Activated CD4-positive, alpha-beta T cell treated with anti-CD3 and anti-CD28 coated beads, Interleukin-2, amount 50 U/mL, for 1 hour (primary cell): Measurements from ENCODE around the gene CHKA.

Experiments used
- DNase-seq: peaks from one replicate; pipeline ENCODE4 v3.0.0-alpha.2; 2020

The CHKA gene

GRCh38 chr11:68142441-68143309, 21.5 kb upstream of the CHKA start:
- DNase-seq: no peak

GRCh38 chr11:68142028-68142412, 20.8 kb upstream of the CHKA start:
- DNase-seq: peak; percentile 42

GRCh38 chr11:68141246-68142027, 20.2 kb upstream of the CHKA start:
- DNase-seq: no peak

GRCh38 chr11:68140496-68141245, 19.5 kb upstream of the CHKA start:
- no peak for DNase-seq

GRCh38 chr11:68138237-68138636, 17.0 kb upstream of the CHKA start:
- DNase-seq: no peak

- DNase-seq: no peak
Measured at GRCh38 chr11:68137833-68138232, 16.6 kb upstream of the CHKA start.

GRCh38 chr11:68136866-68137265, 15.7 kb upstream of the CHKA start:
- no peak for DNase-seq

GRCh38 chr11:68135161-68135560, 14.0 kb upstream of the CHKA start:
- DNase-seq: no peak

- DNase-seq: no peak
Measured at GRCh38 chr11:68133761-68134160, 12.6 kb upstream of the CHKA start.

- DNase-seq: no peak
Measured at GRCh38 chr11:68130121-68130520, 8.9 kb upstream of the CHKA start.

- DNase-seq: no peak
Measured at GRCh38 chr11:68128682-68129327, 7.6 kb upstream of the CHKA start.

GRCh38 chr11:68127714-68128681, 6.8 kb upstream of the CHKA start:
- no peak for DNase-seq

- no peak for DNase-seq
Measured at GRCh38 chr11:68125164-68125563, 4.0 kb upstream of the CHKA start.

GRCh38 chr11:68122936-68123539, 1.9 kb upstream of the CHKA start:
- no peak for DNase-seq

GRCh38 chr11:68120273-68121066, 718 bp downstream of the CHKA start:
- peak; percentile 39 for DNase-seq

GRCh38 chr11:68118706-68119448, 2.3 kb downstream of the CHKA start:
- no peak for DNase-seq

GRCh38 chr11:68117853-68118470, 3.2 kb downstream of the CHKA start:
- DNase-seq: no peak

- DNase-seq: no peak
Measured at GRCh38 chr11:68116974-68117373, 4.2 kb downstream of the CHKA start.

- no peak for DNase-seq
Measured at GRCh38 chr11:68116126-68116525, 5.1 kb downstream of the CHKA start.
